ENCODE measurements around the gene ADARB1. TPM values are rescaled to one million over a fixed set of nuclear protein-coding genes. Genes with fewer than 3 reads are reported as not detected.

The ADARB1 gene
- total RNA-seq, 2 experiments from 2014 or later, result 27.5 to 28.6 TPM

DNA sequence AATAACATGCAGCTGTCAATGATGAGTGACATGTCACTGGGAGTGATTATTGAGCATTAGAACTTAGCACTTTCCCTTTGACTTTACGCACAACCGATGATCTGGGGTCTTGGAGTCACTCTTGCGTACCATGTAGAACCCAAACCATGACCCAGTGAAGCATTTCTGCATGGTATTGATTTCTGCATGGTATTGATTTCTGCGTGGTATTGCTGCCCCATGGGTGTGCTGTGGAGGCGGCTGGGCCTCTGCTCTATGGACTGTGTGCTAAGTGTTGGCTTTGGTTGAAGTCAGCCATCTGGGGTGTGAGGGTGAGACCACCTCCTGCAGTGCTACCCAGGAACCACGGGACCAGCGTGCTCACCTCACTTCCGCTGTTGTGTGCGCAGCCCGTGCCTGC is 98.0 kb downstream of the ADARB1 start:
- H3K27me3 ChIP-seq (ENCODE audit: control insufficient read depth in 1 of 2, insufficient read depth in 2 of 2, low read length in 2 of 2), result no peaks in the 10 kb centered on the region
- DNase-seq, result no peak
- peaks cover 29% of the 10 kb centered on the region for H3K36me3 ChIP-seq (ENCODE audit: insufficient read depth, low read length)
- peaks cover 48% of the 10 kb centered on the region for H3K36me3 Mint-ChIP-seq (ENCODE audit: low read depth)
- no peak for ATAC-seq (ENCODE audit: poor library complexity)
- H3K9me3 Mint-ChIP-seq, result no peaks in the 10 kb centered on the region
- TF ChIP-seq, protein P1, sequence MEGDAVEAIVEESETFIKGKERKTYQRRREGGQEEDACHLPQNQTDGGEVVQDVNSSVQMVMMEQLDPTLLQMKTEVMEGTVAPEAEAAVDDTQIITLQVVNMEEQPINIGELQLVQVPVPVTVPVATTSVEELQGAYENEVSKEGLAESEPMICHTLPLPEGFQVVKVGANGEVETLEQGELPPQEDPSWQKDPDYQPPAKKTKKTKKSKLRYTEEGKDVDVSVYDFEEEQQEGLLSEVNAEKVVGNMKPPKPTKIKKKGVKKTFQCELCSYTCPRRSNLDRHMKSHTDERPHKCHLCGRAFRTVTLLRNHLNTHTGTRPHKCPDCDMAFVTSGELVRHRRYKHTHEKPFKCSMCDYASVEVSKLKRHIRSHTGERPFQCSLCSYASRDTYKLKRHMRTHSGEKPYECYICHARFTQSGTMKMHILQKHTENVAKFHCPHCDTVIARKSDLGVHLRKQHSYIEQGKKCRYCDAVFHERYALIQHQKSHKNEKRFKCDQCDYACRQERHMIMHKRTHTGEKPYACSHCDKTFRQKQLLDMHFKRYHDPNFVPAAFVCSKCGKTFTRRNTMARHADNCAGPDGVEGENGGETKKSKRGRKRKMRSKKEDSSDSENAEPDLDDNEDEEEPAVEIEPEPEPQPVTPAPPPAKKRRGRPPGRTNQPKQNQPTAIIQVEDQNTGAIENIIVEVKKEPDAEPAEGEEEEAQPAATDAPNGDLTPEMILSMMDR (IDR thresholded peaks at IDR 0.05), result no peak
- peaks cover 18% of the 10 kb centered on the region for H3K4me1 ChIP-seq (ENCODE audit: insufficient read depth, low read length)
- no peak overlapping the region for H3K4me3 ChIP-seq (ENCODE audit: low read length)
- no peak overlapping the region for H3K27ac Mint-ChIP-seq
- intact Hi-C loops (cut with DNase I, micrococcal nuclease), result no loop called here
- CTCF ChIA-PET, result no interaction called here
- POLR2A ChIA-PET, result no interaction called here
- no peak overlapping the region for H3K4me3 Mint-ChIP-seq
- H3K27me3 Mint-ChIP-seq, result no peaks in the 10 kb centered on the region
- H3K27ac ChIP-seq (ENCODE audit: low read depth in 1 of 2, low read length in 2 of 2), result no peak overlapping the region
- peaks cover 36% of the 10 kb centered on the region for H3K4me1 Mint-ChIP-seq (ENCODE audit: low read depth)
- H3K9me3 ChIP-seq (ENCODE audit: control insufficient read depth in 1 of 2, insufficient read depth in 1 of 2, low read length in 2 of 2), result peaks cover 0 to 3% of the 10 kb centered on the region in 2 experiments

DNA sequence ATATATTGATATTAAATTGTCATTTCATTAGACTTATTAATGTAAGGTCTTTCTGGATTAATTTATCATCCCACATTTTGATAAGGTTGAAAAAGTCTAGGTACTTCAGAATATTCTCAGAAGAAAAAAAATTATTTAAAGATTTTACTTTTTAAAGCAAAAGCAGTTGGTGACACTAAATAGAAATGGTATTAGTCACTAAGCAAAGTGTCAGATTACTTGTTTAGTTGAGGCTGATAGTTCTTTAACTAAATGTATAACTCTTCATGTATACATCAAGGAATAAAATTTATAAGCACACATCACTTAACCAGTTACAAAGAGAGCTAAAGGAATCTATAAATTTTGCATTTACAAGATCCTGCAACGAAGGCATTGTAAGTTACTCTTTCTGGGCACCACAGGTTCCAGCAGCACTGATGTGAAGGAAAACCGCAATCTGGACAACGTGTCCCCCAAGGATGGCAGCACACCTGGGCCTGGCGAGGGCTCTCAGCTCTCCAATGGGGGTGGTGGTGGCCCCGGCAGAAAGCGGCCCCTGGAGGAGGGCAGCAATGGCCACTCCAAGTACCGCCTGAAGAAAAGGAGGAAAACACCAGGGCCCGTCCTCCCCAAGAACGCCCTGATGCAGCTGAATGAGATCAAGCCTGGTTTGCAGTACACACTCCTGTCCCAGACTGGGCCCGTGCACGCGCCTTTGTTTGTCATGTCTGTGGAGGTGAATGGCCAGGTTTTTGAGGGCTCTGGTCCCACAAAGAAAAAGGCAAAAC is 101.1 kb downstream of the ADARB1 start:
- H3K9me3 Mint-ChIP-seq, result no peaks in the 10 kb centered on the region
- Histone ChIP-seq H3K27ac (ENCODE audit: low read depth in 1 of 2, low read length in 2 of 2) (no peak overlapping the region), H3K4me1 (ENCODE audit: insufficient read depth, low read length) (peaks cover 6% of the 10 kb centered on the region), H3K9me3 (ENCODE audit: control insufficient read depth in 1 of 2, insufficient read depth in 1 of 2, low read length in 2 of 2) (peaks cover 0 to 3% of the 10 kb centered on the region in 2 experiments), H3K36me3 (ENCODE audit: insufficient read depth, low read length) (peaks cover 44% of the 10 kb centered on the region), H3K4me3 (ENCODE audit: low read length) (no peak overlapping the region), H3K27me3 (ENCODE audit: control insufficient read depth in 1 of 2, insufficient read depth in 2 of 2, low read length in 2 of 2) (no peaks in the 10 kb centered on the region)
- DNase-seq (no peak), ATAC-seq (ENCODE audit: poor library complexity) (no peak)
- POLR2A ChIA-PET, result no interaction called here
- peaks cover 69% of the 10 kb centered on the region for H3K36me3 Mint-ChIP-seq (ENCODE audit: low read depth)
- H3K4me3 Mint-ChIP-seq, result no peak overlapping the region
- intact Hi-C loops (cut with DNase I, micrococcal nuclease), result no loop called here
- peaks cover 16% of the 10 kb centered on the region for H3K4me1 Mint-ChIP-seq (ENCODE audit: low read depth)
- no peaks in the 10 kb centered on the region for H3K27me3 Mint-ChIP-seq
- TF ChIP-seq, protein P1 (IDR thresholded peaks at IDR 0.05), result no peak
- H3K27ac Mint-ChIP-seq, result no peak overlapping the region
- CTCF ChIA-PET, result interaction anchor here (1.0 kb wide), 1 partner anchor 15 kb away, joined by 3 read pairs; no protein-coding TSS in a partner anchor

DNA sequence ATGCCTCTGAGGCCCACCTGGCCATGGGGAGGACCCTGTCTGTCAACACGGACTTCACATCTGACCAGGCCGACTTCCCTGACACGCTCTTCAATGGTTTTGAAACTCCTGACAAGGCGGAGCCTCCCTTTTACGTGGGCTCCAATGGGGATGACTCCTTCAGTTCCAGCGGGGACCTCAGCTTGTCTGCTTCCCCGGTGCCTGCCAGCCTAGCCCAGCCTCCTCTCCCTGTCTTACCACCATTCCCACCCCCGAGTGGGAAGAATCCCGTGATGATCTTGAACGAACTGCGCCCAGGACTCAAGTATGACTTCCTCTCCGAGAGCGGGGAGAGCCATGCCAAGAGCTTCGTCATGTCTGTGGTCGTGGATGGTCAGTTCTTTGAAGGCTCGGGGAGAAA is 101.8 kb downstream of the ADARB1 start:
- intact Hi-C loops (cut with DNase I, micrococcal nuclease), result no loop called here
- CTCF ChIA-PET, result interaction anchor here (1.0 kb wide), 1 partner anchor 14 kb away, joined by 3 read pairs; no protein-coding TSS in a partner anchor
- Mint-ChIP-seq H3K9me3 (no peaks in the 10 kb centered on the region), H3K27ac (no peak overlapping the region), H3K36me3 (ENCODE audit: low read depth) (peaks cover 71% of the 10 kb centered on the region), H3K27me3 (no peaks in the 10 kb centered on the region), H3K4me1 (ENCODE audit: low read depth) (peaks cover 10% of the 10 kb centered on the region), H3K4me3 (no peak overlapping the region)
- POLR2A ChIA-PET, result no interaction called here
- ATAC-seq (ENCODE audit: poor library complexity) (no peak), DNase-seq (no peak)
- TF ChIP-seq, protein P1 (IDR thresholded peaks at IDR 0.05), result no peak
- peaks cover 2% of the 10 kb centered on the region for H3K4me1 ChIP-seq (ENCODE audit: insufficient read depth, low read length)
- H3K27ac ChIP-seq (ENCODE audit: low read depth in 1 of 2, low read length in 2 of 2), result no peak overlapping the region
- peaks cover 50% of the 10 kb centered on the region for H3K36me3 ChIP-seq (ENCODE audit: insufficient read depth, low read length)
- H3K27me3 ChIP-seq (ENCODE audit: control insufficient read depth in 1 of 2, insufficient read depth in 2 of 2, low read length in 2 of 2), result no peaks in the 10 kb centered on the region
- peaks cover 0 to 3% of the 10 kb centered on the region in 2 experiments for H3K9me3 ChIP-seq (ENCODE audit: control insufficient read depth in 1 of 2, insufficient read depth in 1 of 2, low read length in 2 of 2)
- no peak overlapping the region for H3K4me3 ChIP-seq (ENCODE audit: low read length)

Data from CD4-positive, alpha-beta T cell (primary cell).